HG02938 (cell line): Measurements from ENCODE around the gene OSBPL6.
"Not testable (repeated sequence)": the region's sequence is repeated elsewhere in the genome, so short reads cannot be mapped to it uniquely, and the experiment has no call there.

Source experiments
- ATAC-seq: cut with Tn5 transposase; IDR thresholded peaks from one replicate; pipeline ENCODE4 v1.9.1; 2021; ENCODE audit warnings: mild to moderate bottlenecking, moderate library complexity; ENCODE audit not compliant: unreplicated experiment

The OSBPL6 gene

GRCh38 chr2:178193823-178194599 lies at the start of gene OSBPL6:
OSBPL6 (plus strand) TSS chr2:178194512; CDS start chr2:178306185, 111,673 bp downstream.
- peak; percentile 78 for ATAC-seq

GRCh38 chr2:178152033-178152432 lies 42.3 kb upstream of the OSBPL6 start:
- no peak for ATAC-seq

- no peak for ATAC-seq
Measured at GRCh38 chr2:178152542-178152941, 41.8 kb upstream of the OSBPL6 start.

GRCh38 chr2:178152977-178153376 lies 41.3 kb upstream of the OSBPL6 start:
- ATAC-seq: no peak

GRCh38 chr2:178153878-178154277 lies 40.4 kb upstream of the OSBPL6 start:
- ATAC-seq: not testable (repeated sequence)

- ATAC-seq: no peak
Measured at GRCh38 chr2:178155524-178155923, 38.8 kb upstream of the OSBPL6 start.

- no peak for ATAC-seq
Measured at GRCh38 chr2:178157574-178157973, 36.7 kb upstream of the OSBPL6 start.

GRCh38 chr2:178159966-178160365 lies 34.3 kb upstream of the OSBPL6 start:
- ATAC-seq: no peak

GRCh38 chr2:178160601-178161000 lies 33.7 kb upstream of the OSBPL6 start:
- ATAC-seq: no peak

GRCh38 chr2:178163395-178163794 lies 30.9 kb upstream of the OSBPL6 start:
- no peak for ATAC-seq

- no peak for ATAC-seq
Measured at GRCh38 chr2:178163911-178164310, 30.4 kb upstream of the OSBPL6 start.

- ATAC-seq: no peak
Measured at GRCh38 chr2:178173657-178174056, 20.7 kb upstream of the OSBPL6 start.

- no peak for ATAC-seq
Measured at GRCh38 chr2:178177066-178177679, 17.1 kb upstream of the OSBPL6 start.

- ATAC-seq: not testable (repeated sequence)
Measured at GRCh38 chr2:178180648-178181047, 13.7 kb upstream of the OSBPL6 start.

- ATAC-seq: no peak
Measured at GRCh38 chr2:178187861-178188260, 6.5 kb upstream of the OSBPL6 start.

GRCh38 chr2:178188466-178188865 lies 5.8 kb upstream of the OSBPL6 start:
- no peak for ATAC-seq

GRCh38 chr2:178191004-178191508 lies 3.3 kb upstream of the OSBPL6 start:
- ATAC-seq: no peak

- no peak for ATAC-seq
Measured at GRCh38 chr2:178191511-178191910, 2.8 kb upstream of the OSBPL6 start.

- no peak for ATAC-seq
Measured at GRCh38 chr2:178193496-178193822, 853 bp upstream of the OSBPL6 start.

GRCh38 chr2:178194600-178195389 lies 483 bp downstream of the OSBPL6 start:
- peak; percentile 20 for ATAC-seq

GRCh38 chr2:178195390-178196166 lies 1.3 kb downstream of the OSBPL6 start:
- no peak for ATAC-seq
